HG03139 (cell line): Measurements from ENCODE around the gene OR2A42.
"Not testable (repeated sequence)": the region's sequence is repeated elsewhere in the genome, so short reads cannot be mapped to it uniquely, and the experiment has no call there.

Source experiments
- ATAC-seq: cut with Tn5 transposase; IDR thresholded peaks from one replicate; pipeline ENCODE4 v1.9.1; 2021; ENCODE audit not compliant: unreplicated experiment

The OR2A42 gene

GRCh38 chr7:144223675-144224074, 15.7 kb downstream of the OR2A42 start:
- not testable (repeated sequence) for ATAC-seq

- ATAC-seq, result not testable (repeated sequence)
Measured at GRCh38 chr7:144220531-144220930, 18.9 kb downstream of the OR2A42 start.

GRCh38 chr7:144219149-144219548, 20.3 kb downstream of the OR2A42 start:
- ATAC-seq, result not testable (repeated sequence)

- not testable (repeated sequence) for ATAC-seq
Measured at GRCh38 chr7:144218581-144218980, 20.8 kb downstream of the OR2A42 start.

- ATAC-seq, result not testable (repeated sequence)
Measured at GRCh38 chr7:144217200-144217599, 22.2 kb downstream of the OR2A42 start.

GRCh38 chr7:144205306-144205705, 34.1 kb downstream of the OR2A42 start:
- not testable (repeated sequence) for ATAC-seq

- ATAC-seq, result not testable (repeated sequence)
Measured at GRCh38 chr7:144203086-144203485, 36.3 kb downstream of the OR2A42 start.

- ATAC-seq, result peak; percentile 24
Measured at GRCh38 chr7:144201978-144202377, 37.4 kb downstream of the OR2A42 start.

- ATAC-seq, result not testable (repeated sequence)
Measured at GRCh38 chr7:144198934-144199333, 40.5 kb downstream of the OR2A42 start.

- peak; percentile 64 for ATAC-seq
Measured at GRCh38 chr7:144195212-144195872, 44.1 kb downstream of the OR2A42 start, which contains the start of gene ARHGEF35. Gene ARHGEF35, minus strand, starts transcription at chr7:144195833. Its CDS starts 7,450 bp downstream, at chr7:144188383.

GRCh38 chr7:144194453-144194852, 45.0 kb downstream of the OR2A42 start:
- not testable (repeated sequence) for ATAC-seq

GRCh38 chr7:144193782-144194181, 45.6 kb downstream of the OR2A42 start:
- not testable (repeated sequence) for ATAC-seq

GRCh38 chr7:144188578-144189171, 50.7 kb downstream of the OR2A42 start:
- ATAC-seq, result not testable (repeated sequence)

GRCh38 chr7:144187848-144188247, 51.6 kb downstream of the OR2A42 start:
- not testable (repeated sequence) for ATAC-seq

- ATAC-seq, result not testable (repeated sequence)
Measured at GRCh38 chr7:144183166-144183565, 56.2 kb downstream of the OR2A42 start, which contains the start of gene CTAGE4. Gene CTAGE4, plus strand, starts transcription at chr7:144183466. Its CDS starts 38 bp downstream, at chr7:144183504.

- ATAC-seq, result peak; percentile 22
Measured at GRCh38 chr7:144179165-144179479, 60.3 kb downstream of the OR2A42 start.

GRCh38 chr7:144178380-144179164, 60.8 kb downstream of the OR2A42 start:
- peak; percentile 93 for ATAC-seq
